LoVo (cell line): ENCODE results near the gene INPP5A.

ENCODE experiments used
- DNase-seq: peaks from one replicate; pipeline ENCODE4 v3.0.0-alpha.2; 2016; ENCODE audit warnings: low spot score

Gene INPP5A

DNA sequence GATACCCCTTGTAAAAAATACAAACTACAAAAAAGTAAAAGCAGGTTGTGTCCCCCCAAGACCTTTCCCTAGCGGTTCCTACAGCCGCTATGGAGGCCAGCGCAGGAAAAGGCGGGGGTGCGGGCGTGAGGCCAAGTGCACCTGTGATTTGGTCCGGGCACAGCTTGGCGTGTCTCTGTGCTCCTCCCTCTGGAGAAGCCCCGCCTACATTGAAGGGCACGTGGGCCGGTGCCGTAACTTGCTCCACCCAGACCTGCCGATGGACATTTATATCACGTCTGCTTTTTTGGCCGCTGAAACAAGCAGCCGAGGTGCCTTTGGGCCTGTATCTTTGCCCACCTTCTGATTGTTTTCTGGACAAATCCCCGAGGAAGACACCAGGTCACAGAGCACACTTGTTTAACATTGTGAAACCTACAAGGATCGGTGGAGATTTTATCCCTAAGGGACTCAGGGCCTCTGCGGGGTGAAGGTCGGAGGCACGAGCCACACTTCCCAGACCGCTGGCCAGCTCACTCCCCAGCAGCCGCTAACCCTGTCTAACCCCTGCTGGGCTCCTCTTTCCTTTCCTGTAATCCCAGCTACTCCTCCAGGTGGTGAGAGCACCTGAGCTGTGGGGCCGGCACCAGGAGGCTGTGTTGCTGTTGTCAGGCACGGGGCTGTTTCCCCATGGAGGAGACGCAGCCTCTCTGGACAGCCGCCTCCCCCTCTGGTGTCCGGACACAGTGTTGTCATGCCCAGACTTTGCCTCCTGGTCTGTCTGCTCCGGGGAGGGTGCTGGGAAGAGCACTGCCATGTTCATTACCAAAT lies 18.8 kb upstream of the INPP5A start:
- peak; percentile 16 for DNase-seq

DNA sequence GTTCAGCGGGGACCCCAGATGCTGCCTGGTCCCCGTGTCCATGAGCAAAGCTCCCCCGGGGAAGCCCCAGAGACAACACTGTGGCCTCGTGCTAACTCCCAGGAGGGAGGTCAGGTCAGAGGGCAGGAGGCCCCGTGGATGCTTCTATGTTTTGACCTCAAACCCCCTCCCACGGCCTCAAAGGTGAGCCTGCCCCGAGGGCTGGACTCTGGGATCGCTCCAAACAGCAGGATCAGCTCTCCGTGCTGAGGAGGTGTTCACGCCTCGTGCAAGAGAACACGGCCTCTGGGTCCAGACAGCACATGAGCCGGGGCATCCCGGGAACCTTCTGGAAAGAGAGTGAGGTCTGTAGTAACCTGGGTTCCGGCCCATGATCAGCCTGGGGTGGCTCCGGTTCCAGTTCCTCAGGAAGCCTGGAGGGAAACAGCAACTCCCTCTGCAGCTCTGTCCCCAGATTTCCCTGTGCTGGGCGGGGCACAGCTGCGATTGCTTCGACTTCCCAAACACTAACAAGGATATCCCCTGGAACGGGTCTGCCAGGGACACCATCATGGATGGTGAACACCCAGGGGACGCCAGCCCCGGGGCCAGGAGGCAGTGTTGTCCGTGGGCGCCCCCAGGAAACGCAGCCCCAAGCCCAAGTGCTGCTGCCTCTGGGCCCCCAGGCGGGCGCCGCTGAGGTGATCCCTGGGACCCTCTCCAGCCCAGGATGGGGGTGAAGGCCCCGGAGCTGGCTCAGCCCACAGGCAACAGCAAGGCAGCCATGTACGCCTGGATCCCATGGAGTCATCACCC lies 18.0 kb upstream of the INPP5A start:
- DNase-seq: no peak

DNA sequence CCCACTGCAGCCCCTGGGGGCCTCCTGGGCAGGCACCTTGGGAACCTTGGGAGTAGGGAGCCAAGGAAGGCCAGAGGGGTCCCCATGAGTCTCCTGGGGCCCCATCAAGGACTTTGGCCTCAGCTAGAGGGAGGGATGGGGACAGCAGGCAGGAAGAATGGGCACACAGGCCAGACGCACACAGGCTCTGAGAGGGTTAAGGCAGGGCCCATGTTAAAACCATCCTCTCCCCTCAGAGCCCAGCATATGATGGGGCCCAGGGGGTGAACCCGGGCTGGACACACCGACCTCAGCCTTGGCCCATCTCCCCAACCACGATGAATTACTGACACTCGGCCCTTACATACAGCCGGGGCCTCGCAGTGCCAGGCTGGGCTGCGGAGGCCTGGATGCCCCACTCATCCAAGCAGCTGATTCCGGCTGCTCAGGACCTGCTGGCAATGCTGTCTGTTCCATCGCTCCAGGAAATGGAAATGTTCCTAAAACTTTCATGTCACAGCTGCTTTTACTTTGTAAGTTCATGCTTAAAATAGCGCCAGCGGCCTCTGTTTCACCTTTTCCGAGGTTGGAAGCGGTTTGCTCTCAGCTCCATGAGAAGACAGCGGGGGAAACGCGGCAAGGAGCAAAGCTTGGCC lies 17.3 kb upstream of the INPP5A start:
- DNase-seq: no peak

DNA sequence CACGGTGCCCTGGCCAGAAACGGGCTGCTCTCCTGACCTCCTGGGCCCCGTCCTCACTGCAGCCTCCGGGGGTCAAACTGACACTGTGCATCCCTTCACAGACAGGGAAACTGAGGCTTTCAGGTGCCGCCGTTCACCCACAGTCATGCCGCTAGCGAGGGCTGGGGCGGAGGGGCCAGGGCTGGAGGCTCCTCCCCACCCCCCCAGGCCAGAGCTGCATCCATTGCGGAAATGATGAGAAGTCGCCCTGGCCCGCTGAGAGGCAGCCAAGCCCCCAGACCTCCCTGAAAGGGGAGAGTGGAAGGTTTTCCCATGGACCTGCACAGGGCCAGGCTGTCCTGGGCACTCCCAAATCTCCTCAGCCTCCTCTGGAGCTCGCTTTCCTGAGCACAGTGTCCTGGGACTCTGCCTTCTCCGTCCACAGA lies 16.5 kb upstream of the INPP5A start:
- DNase-seq: no peak

DNA sequence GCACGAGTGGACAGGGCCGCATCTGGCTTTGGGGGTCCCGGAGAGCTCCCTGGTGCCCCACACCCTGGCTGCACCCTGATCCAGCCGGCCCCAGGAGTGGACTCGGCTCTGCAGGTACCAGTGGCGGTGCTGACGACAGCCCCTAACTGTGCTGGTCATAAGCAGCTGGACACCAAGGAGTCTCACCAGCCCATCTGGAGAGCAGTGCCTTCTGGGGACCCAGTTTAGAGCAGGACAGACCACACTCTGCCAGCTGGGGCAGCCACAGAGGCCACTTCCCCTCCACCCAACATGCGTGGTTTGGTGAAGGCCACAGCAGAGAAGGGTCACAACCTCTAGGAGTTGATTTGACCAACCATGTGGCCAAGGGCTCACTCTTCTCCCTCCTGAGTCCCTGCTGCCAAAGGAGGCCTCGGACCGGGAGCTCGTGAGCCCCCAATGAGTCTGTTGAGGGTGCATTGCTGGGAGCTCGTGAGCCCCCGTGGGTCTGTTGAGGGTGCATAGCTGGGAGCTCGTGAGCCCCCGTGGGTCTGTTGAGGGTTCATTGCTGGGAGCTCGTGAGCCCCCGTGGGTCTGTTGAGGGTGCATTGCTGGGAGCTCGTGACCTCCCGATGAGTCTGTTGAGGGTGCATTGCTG lies 16.0 kb upstream of the INPP5A start:
- no peak for DNase-seq

DNA sequence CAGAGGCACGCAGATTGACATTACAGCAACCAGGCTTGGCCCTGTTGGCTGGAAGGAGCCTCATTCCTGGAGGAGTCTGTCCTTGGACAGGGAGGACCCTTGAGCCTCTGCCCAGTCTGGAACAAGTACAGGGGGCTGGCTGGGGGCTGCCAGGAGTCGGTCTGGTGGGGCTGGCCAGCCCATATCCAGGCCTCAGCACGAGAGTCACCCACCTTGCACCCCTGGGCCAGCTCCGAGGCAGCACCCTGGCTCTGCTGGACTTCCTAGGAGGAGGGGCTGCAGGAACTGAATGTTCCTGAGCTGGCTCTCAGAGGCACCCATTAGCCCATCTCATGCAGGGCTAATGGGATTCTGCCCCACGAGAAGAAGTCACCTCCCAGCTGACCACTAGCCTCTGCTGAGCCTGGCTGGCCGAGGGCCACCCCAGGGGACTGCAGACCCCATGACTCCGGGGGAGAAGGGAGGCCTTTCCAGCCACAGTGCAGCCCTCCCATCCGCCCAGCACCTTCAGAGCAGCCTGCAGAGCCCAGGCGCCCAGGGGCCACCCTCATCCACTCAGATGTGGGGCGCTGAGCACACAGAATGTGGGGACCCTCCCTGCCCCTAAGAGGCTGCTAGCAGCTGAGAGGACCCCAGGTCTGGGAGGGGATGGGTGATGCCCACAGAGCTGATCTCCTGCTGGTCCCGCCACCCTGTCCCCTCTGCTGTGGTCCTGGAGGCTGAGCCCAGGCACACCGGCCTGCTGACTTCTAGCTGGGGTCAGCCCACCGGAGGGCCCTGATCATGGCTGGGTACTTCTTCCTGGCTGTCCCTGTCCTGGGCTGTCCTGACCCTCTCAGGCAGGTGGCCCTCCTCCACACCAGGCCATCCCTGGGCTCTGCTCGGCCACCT lies 14.8 kb upstream of the INPP5A start:
- no peak for DNase-seq

DNA sequence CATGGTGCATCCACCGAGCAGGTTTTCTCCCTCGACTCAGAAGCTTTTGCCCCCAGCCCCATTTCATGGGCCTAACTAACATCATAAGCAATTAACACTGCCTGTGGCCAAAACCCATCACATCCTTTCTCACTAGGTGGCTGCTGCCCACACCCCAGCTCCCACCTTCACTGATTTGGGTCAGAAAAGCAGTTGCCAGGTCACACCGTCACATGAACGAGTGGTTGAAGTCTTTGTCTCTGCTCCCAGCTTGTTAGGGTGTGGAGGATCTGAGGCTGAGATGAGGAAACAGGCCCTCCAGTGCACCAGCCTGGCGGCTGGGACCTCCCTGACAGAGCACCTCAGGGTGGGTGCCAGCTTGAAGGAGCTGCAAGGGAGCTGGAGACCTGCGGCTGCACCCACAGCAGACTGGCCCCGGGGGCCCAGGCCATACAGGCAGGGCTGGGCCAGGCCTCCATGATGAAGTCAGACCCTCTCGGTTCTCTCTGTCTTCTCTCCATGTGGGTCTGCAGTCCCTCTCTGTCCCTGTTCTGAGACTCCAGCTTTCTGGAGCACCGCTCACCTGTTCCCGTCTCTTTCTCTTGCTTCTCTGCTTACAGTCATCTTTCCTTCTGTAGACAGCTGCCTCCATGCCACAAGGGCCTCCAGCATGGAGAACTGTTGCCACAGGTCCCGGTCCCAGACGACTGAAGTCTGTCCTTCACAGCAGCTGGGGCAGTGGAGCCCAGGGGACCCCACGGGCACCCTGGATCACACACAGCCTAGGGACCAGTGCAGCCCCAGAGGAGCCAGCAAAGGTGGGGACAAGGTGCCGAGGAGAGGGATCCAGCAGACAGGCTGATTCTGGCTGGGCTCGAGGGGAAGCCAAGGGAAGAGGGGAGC lies 13.8 kb upstream of the INPP5A start:
- DNase-seq: no peak

DNA sequence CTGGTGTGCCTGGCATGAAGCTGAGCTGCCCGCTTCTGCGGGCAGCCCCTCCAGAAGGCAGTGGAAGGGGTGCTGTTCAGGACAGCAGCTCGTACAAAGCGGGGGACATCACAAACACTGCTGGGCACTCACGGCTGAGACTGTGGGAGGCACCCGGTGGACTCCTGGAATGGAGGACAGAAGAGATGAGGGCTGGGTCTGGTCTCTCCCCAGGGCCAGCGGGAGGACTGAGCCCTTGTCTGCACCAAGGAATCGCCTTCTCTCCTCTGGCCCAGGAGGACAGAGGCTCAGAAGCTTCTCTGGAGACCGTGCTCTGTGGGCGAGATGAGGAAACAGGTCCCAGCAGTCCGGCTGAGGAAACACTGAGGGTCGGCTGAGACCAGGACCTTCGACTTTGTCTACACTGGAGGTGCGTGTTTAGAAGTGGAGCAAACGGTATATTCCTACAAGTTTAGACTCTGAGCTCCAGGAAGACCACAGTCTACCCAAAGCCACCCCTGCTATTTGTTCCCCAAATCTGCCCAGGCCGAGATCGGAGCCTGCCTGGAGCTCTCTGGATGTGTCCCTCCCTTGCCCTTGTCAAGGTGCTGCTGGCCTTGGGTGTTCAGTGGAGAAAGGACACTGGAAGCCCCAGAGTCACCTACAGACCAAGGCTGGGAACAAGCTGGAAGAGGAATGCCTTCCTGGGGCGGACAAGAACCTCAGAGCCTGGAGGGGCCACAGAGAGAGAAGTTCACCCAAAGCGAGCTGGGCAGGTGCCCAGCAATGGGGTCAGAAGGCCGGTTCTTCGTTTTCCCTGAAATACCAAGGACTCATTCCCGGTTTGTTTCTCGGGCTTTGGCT lies 12.9 kb upstream of the INPP5A start:
- DNase-seq: no peak

DNA sequence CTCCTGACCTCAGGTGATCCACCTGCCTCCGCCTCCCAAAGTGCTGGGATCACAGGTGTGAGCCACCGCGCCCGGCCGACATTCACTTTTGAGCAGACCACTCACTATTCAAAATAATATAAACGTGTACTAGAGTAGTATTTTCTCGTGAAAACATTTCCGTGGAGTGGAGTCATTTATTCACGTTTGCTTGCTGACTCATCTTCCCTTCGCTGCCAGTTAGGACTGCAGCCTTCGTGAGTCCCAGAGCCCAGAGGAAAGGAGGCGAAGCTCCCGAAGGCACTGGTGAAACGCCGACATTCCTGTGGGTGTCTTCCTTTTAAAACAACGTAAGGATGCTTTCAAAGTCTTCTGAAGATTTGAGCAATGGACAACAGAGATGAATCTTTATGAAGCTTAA lies 10.9 kb upstream of the INPP5A start:
- DNase-seq: no peak

DNA sequence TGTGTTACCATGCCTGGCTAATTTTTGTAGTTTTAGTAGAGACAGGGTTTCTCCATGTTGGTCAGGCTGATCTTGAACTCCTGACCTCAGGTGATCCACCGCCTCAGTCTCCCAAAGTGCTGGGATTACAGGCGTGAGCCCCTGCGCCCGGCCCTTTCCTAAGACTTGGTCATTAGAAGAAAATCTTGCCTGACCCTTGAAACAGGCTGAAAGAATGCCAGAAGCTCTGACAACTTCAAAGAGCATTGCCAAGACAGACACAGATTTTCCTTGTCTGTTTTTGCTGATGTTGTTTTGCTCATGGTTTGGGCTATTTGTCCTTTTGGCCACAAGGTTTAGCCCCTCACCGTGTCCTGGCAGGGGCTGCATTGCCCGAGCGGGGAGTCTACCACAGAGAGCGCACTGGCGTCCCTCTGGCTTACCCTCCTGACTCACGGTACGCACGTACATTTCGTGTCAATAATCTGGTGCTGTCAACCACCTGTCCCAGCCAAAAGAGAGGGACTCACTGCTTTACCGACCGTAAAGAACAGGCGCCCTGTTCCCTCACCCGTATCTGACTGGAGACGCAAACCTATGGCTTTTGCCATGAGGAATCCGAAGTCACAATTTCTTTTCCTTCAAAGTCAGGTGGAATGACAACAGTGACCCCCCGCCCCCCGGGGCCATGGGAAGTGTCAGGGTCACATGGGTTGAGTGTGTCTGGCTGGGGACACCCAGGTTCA lies 10.1 kb upstream of the INPP5A start:
- DNase-seq: no peak

DNA sequence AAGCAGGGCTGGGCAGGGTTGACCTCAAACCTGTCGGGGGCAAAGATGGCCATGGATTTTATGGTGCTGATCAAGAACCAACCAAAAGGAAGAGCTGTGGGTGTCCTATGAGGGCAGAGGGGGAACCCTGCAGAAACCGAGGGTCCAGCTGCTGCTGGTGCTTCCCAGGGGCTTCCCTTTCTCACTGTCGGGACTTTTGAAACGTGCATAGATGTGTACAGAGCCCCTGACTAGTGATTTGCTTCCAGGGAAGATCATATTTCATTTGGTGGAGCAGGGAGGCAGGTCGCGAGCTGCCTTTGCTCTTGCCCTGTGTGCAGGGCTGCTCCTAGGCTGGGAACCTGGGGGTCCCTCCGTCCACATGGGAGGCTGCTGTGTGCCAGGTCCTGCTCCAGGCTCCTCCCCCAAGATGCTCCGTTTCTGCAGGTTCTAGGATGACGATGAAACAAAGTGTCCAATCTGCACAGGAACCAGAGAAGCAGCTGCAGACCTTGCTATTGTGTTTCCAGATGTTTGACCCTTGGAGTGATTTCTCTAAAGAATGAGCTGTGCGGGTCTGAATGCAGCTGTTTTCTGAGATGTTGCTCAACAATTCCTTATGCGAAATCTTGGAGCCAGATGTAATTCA lies 9.4 kb upstream of the INPP5A start:
- DNase-seq: no peak

DNA sequence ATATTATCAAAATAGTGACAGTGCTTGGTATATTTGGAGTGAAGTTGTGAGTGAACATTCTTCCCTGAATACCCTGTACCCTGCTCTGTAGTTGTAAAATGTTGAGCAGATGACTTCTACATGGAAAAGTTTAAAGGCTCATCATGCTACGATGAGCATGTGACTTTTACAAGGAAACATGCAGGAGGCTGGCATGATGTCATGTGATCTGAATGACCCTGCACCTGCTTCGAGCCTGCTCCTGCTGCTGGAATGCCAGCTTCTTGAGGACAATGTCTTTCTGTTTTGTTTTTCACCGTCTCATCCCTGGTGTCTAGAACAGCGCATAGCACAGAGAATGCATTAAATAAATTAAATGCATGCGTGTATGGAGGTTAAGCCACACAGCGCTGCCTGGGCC lies 5.4 kb upstream of the INPP5A start:
- no peak for DNase-seq

DNA sequence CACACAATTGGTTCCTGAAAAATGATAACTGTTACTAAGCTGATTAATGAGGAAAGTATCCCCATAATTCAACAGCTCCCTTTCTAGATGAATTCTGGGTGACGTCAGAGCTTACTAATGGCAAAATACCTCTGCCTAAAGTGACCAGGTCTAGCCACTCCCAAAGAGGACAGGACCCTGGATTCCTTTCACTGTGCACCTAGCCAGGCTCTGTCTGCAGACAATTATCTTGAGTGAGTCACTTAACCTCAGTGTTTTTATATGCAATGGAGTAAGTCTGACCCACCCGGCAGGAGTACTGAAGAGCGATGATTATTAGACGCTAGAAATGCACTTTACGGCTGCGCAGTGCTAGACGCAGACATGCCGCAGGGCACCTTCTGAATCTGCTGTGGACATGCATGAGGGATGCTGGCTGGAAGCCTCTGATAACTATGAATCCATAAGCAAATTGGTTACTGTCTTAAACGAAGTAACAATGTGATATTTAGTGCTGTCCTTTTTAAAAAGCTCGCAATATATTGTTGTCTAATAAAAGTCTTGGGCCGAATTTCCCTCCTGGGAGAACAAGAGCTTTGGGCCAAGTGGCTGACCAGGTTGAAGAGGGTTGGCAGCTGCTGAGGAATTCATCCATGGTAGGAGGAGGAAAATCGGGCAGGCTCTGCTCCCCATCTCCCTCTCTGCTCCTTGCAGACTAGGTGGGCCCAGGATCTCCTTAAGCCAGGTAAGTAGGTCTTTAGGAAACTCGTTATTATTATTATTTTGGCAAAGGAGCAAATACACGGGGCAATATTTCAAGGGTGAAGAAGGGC lies 4.6 kb upstream of the INPP5A start:
- peak; percentile 62 for DNase-seq

DNA sequence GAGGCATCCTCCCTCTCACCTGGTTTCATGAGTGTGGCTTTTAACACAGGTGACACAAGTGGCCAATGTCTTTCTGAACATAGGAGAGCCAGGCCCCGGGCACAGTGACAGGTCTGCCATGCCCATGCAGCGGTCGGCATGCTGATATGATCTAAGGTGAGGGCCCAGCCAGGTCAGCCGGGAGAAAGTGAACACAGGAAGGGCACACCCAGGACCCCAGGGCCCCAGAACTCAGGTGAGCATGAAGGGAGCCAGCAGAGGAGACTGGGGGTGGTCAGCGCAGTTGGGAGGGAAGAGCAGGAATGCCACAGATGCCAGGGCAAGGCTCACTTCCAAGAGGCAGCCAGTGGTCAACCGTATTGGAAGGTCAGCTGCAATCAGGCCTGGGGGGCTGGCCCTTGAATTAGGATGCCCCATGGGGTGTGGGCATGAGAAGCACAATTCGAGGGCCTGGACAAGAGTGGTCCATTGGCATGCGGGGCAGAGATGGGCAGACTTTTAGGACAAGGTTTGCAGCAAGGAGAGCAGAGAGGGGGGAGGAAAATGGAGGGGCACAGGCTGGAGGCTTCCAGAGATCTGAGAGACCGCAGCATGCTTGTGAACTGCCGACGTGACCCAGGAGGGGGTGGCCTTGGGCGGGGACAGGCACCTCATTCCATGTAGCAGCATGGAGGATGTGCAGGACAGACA lies 3.9 kb upstream of the INPP5A start:
- no peak for DNase-seq

DNA sequence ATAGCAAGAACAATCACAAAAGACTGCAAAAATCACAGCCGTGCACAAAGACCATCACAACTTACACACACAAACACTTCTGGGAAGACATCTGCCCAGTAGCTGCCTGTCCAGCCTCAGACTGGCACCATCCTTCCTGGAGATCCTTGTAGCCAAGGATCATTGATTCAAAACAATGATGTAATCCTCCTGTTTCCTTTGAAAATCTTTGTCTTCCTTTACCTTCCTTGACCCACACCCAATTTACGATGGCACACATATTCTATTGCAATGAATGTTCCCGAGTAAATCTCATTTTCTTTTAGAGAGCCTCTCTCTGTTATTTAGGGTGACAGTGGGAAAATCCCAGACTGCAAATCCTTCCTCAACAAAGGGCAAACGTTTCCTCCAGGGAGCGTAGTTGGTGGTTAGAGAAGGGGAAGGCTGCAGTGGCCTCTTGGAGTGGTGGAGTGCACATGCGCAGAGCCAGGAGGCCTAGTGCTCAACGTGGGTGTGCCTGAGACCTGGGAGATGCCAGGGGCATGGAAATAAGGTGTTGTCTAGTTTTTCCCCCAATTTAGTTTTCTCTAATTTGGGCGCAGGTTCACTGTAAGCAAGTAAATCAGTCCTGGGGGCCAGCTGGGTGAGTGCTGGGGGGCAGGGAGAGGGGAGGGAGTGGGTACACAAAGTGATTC lies 3.1 kb upstream of the INPP5A start:
- DNase-seq: no peak

DNA sequence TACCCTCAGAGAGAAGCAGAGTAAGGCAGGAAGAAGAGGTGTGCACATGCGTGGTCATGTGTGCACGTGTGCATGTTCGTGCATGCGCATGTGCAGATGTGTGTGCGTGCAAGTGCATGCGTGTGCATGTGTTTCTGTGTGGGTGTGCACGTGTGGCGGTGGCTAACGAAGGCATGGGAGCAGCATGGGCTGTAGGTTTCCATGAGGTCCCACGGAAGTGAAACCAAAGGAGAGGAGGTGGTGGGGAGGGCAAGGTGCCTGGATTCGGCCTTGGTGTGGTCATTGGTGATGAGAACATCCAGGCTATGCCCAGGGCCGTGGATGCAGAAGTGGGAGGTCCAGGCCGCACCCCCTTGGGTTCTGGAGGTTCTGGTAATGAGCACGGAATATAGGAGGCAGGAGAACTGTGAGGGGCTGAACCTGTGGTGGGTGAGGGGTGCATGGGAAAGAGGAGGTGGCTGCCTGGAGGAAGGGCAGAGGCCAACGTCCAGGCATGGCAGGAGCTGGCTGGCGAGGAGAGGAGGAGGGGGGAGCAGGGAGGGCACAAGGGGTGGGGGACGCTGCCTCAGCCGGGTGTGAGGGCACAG lies 2.4 kb upstream of the INPP5A start:
- DNase-seq: no peak
